Measurements from ENCODE around the gene COX20. TPM values are rescaled to one million over a fixed set of nuclear protein-coding genes. Genes with fewer than 3 reads are reported as not detected.

Gene COX20
- total RNA-seq, 1 donor from 2014 or later = 30.0 TPM

- peaks cover 34% of the 10 kb centered on the region for H3K4me1 Mint-ChIP-seq
- peak within 1 kb of the TSS; percentile 98 for H3K27ac Mint-ChIP-seq
- DNase-seq = peak; percentile 99
- no peaks in the 10 kb centered on the region for H3K9me3 Mint-ChIP-seq
- peak within 1 kb of the TSS; percentile 98 for H3K4me3 Mint-ChIP-seq
- no peaks in the 10 kb centered on the region for H3K27me3 Mint-ChIP-seq
- H3K36me3 Mint-ChIP-seq (ENCODE audit: low read depth) = peaks cover 39% of the 10 kb centered on the region
- intact Hi-C loops (cut with micrococcal nuclease) = loop anchor here (1.0 to 5.0 kb wide), 5 partner anchors 54 to 1088 kb away; partner anchors contain the start of gene ADSS2
Observed at GRCh38 chr1:244864253-244865027, 29.0 kb downstream of the COX20 start, which contains the start of gene HNRNPU. TSS of gene HNRNPU (minus strand) at chr1:244864543. CDS start at chr1:244864307, 236 bp downstream.

DNA sequence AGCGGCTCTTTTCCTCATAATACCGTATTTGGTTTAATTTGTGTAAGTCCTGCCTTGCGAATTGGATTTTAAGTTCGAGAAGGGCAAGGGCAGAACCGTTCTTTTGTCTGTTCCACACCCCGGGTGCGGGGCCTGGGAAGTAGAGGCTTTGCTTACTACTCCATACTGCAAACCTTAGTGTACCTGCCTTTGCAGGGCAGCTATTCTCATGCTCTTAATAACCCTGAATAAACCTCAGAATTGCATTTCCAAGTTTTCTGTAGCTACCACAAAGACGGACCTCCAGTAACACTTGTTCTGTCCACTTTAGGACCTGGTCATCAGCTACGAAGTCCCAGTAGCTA lies 29.5 kb downstream of the COX20 start:
- peaks cover 33% of the 10 kb centered on the region for H3K4me1 Mint-ChIP-seq
- H3K4me3 Mint-ChIP-seq = peak overlapping the region; percentile 98
- no peak for DNase-seq
- no peaks in the 10 kb centered on the region for H3K9me3 Mint-ChIP-seq
- H3K36me3 Mint-ChIP-seq (ENCODE audit: low read depth) = peaks cover 34% of the 10 kb centered on the region
- intact Hi-C loops (cut with micrococcal nuclease) = loop anchor here (2.0 kb wide), 2 partner anchors 178 to 414 kb away; partner anchors contain the start of gene ADSS2
- no peaks in the 10 kb centered on the region for H3K27me3 Mint-ChIP-seq
- H3K27ac Mint-ChIP-seq = peak overlapping the region; percentile 98

- Mint-ChIP-seq H3K36me3 (ENCODE audit: low read depth) (peaks cover 26% of the 10 kb centered on the region), H3K27me3 (no peaks in the 10 kb centered on the region), H3K4me1 (peaks cover 25% of the 10 kb centered on the region), H3K9me3 (no peaks in the 10 kb centered on the region), H3K27ac (no peak overlapping the region), H3K4me3 (no peak overlapping the region)
- intact Hi-C loops (cut with micrococcal nuclease) = loop anchor here (2.0 kb wide), 2 partner anchors 177 to 415 kb away; partner anchors contain the start of gene ADSS2
- no peak for DNase-seq
Observed at GRCh38 chr1:244865820-244866219, 30.4 kb downstream of the COX20 start.

GRCh38 chr1:244866355-244866754 lies 30.9 kb downstream of the COX20 start:
- DNase-seq = no peak
- H3K27ac Mint-ChIP-seq = no peak overlapping the region
- H3K4me1 Mint-ChIP-seq = peaks cover 20% of the 10 kb centered on the region
- intact Hi-C loops (cut with micrococcal nuclease) = no loop called here
- H3K27me3 Mint-ChIP-seq = no peaks in the 10 kb centered on the region
- no peak overlapping the region for H3K4me3 Mint-ChIP-seq
- peaks cover 21% of the 10 kb centered on the region for H3K36me3 Mint-ChIP-seq (ENCODE audit: low read depth)
- no peaks in the 10 kb centered on the region for H3K9me3 Mint-ChIP-seq

- intact Hi-C loops (cut with micrococcal nuclease) = no loop called here
- DNase-seq = no peak
- Mint-ChIP-seq H3K4me3 (no peak overlapping the region), H3K27ac (no peak overlapping the region), H3K9me3 (no peaks in the 10 kb centered on the region), H3K27me3 (no peaks in the 10 kb centered on the region), H3K36me3 (ENCODE audit: low read depth) (peaks cover 7% of the 10 kb centered on the region), H3K4me1 (peaks cover 16% of the 10 kb centered on the region)
Observed at GRCh38 chr1:244868484-244869363, 33.3 kb downstream of the COX20 start.

DNA sequence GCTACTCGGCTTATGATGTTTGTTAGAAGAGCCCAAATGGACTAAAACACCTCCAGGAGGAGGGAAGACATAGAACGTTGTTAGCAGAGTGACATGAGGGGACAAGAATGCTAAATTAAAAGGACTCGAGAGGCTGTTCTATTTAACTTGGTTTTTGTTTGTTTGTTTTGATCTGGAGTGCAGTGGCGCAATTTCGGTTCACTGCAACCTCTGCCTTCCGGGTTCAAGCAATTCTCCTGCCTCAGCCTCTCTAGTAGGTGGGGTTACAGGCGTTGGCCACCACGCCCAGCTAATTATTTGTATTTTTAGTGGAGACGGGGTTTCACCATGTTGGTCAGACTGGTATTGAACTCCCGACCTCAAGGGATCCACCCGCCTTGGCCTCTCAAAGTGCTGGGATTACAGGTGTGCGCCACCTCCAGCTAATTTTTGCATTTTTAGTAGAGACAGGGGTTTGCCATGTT lies 33.9 kb downstream of the COX20 start:
- DNase-seq = no peak
- Mint-ChIP-seq H3K4me1 (peaks cover 16% of the 10 kb centered on the region), H3K36me3 (ENCODE audit: low read depth) (no peaks in the 10 kb centered on the region), H3K27me3 (no peaks in the 10 kb centered on the region), H3K27ac (no peak overlapping the region), H3K9me3 (no peaks in the 10 kb centered on the region), H3K4me3 (no peak overlapping the region)
- intact Hi-C loops (cut with micrococcal nuclease) = no loop called here

- no peak for DNase-seq
- no peak overlapping the region for H3K27ac Mint-ChIP-seq
- no peak overlapping the region for H3K4me3 Mint-ChIP-seq
- H3K27me3 Mint-ChIP-seq = no peaks in the 10 kb centered on the region
- H3K9me3 Mint-ChIP-seq = no peaks in the 10 kb centered on the region
- no peaks in the 10 kb centered on the region for H3K36me3 Mint-ChIP-seq (ENCODE audit: low read depth)
- intact Hi-C loops (cut with micrococcal nuclease) = no loop called here
- H3K4me1 Mint-ChIP-seq = peaks cover 12% of the 10 kb centered on the region
Observed at GRCh38 chr1:244869950-244870349, 34.5 kb downstream of the COX20 start.

DNA sequence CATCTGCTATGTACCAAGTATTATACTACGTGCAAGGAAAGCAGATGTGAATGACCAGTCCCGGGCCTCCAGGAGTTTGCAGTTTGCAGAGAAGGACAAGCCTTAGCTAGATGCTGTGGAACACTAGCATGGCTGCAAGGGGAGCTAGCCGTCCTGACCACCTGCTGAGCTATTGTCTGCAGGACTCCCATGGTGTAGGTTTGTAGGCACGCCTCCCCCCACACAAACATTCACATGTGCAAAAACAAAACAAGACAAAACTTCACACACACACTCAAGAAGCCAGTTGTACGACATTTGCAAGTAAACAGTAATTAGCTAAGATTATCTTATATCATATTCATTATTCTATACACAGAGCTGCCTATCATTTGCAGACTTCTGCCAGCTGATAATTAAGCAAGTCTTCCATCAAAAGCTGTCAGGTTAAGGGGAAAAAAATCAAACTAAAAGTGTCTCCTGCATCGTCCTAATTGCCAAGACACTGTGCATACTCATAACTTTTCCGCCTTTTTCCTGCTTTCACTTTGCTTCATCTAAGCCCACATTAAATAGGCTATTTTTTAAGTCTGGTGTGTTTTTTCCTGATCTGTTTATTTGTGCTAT lies 39.6 kb downstream of the COX20 start:
- intact Hi-C loops (cut with micrococcal nuclease) = no loop called here
- Mint-ChIP-seq H3K27me3 (peaks cover 3% of the 10 kb centered on the region), H3K9me3 (no peaks in the 10 kb centered on the region), H3K4me1 (no peaks in the 10 kb centered on the region), H3K4me3 (no peak overlapping the region), H3K27ac (no peak overlapping the region), H3K36me3 (ENCODE audit: low read depth) (no peaks in the 10 kb centered on the region)
- no peak for DNase-seq

- H3K4me1 Mint-ChIP-seq = no peaks in the 10 kb centered on the region
- H3K9me3 Mint-ChIP-seq = no peaks in the 10 kb centered on the region
Observed at GRCh38 chr1:244876228-244876910, 40.9 kb downstream of the COX20 start.

DNA sequence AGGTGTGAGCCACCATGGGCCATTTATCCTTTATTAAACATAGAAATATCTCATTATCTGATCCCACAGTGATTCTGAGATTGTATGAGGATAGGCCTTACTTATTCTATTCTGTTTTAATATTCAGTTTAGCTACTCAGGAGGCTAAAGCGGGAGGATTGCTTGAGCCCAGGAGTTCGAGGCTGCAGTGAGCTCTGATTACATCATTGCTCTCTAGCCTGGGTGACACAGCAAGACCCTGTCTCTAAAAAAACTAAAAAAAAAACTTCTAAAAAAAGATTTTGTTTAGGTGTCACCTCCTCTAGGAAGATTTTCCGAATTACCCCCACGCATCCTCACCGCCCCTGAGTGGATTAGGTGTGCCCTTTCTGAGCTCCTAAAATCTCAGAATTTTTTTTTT lies 43.2 kb downstream of the COX20 start:
- no peak overlapping the region for H3K4me3 Mint-ChIP-seq
- intact Hi-C loops (cut with micrococcal nuclease) = no loop called here
- H3K36me3 Mint-ChIP-seq (ENCODE audit: low read depth) = no peaks in the 10 kb centered on the region
- DNase-seq = no peak
- H3K9me3 Mint-ChIP-seq = no peaks in the 10 kb centered on the region
- no peak overlapping the region for H3K27ac Mint-ChIP-seq
- H3K4me1 Mint-ChIP-seq = no peaks in the 10 kb centered on the region
- H3K27me3 Mint-ChIP-seq = peaks cover 3% of the 10 kb centered on the region

More at GRCh38 chr1:244876228-244876910, 40.9 kb downstream of the COX20 start:
- no peak overlapping the region for H3K27ac Mint-ChIP-seq
- H3K27me3 Mint-ChIP-seq = peaks cover 3% of the 10 kb centered on the region
- intact Hi-C loops (cut with micrococcal nuclease) = no loop called here
- H3K36me3 Mint-ChIP-seq (ENCODE audit: low read depth) = no peaks in the 10 kb centered on the region
- no peak overlapping the region for H3K4me3 Mint-ChIP-seq
- no peak for DNase-seq

- no peak overlapping the region for H3K27ac Mint-ChIP-seq
- no peak overlapping the region for H3K4me3 Mint-ChIP-seq
- peaks cover 8% of the 10 kb centered on the region for H3K27me3 Mint-ChIP-seq
- H3K9me3 Mint-ChIP-seq = no peaks in the 10 kb centered on the region
- no peaks in the 10 kb centered on the region for H3K36me3 Mint-ChIP-seq (ENCODE audit: low read depth)
- intact Hi-C loops (cut with micrococcal nuclease) = no loop called here
- H3K4me1 Mint-ChIP-seq = no peaks in the 10 kb centered on the region
- no peak for DNase-seq
Observed at GRCh38 chr1:244881552-244882280, 46.3 kb downstream of the COX20 start.

GRCh38 chr1:244887281-244887680 lies 51.8 kb downstream of the COX20 start:
- no peaks in the 10 kb centered on the region for H3K36me3 Mint-ChIP-seq (ENCODE audit: low read depth)
- no peaks in the 10 kb centered on the region for H3K9me3 Mint-ChIP-seq
- no peaks in the 10 kb centered on the region for H3K4me1 Mint-ChIP-seq
- intact Hi-C loops (cut with micrococcal nuclease) = no loop called here
- H3K27ac Mint-ChIP-seq = no peak overlapping the region
- DNase-seq = no peak
- no peak overlapping the region for H3K4me3 Mint-ChIP-seq
- peaks cover 5% of the 10 kb centered on the region for H3K27me3 Mint-ChIP-seq

DNA sequence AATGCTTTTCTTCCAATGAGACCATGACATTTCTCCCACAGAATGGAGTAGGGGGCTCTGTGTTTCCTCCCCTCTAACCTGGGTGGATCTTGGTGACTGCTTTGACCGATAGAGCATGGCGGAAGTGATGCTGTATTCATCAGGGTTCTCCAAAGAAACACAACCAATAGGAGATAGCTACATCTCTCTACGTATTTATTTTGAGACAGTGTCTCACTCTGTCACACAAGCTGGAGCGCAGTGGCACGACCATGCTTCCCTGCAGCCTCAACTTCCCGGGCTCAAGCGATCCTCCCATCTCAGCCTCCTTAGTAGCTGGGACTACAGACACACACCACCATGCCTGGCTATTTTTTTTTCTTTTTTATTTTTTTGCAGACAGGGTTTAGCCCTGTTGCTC lies 58.4 kb downstream of the COX20 start:
- intact Hi-C loops (cut with micrococcal nuclease) = no loop called here
- Mint-ChIP-seq H3K27ac (no peak overlapping the region), H3K36me3 (ENCODE audit: low read depth) (no peaks in the 10 kb centered on the region), H3K4me3 (no peak overlapping the region), H3K4me1 (no peaks in the 10 kb centered on the region), H3K27me3 (no peaks in the 10 kb centered on the region), H3K9me3 (no peaks in the 10 kb centered on the region)
- DNase-seq = no peak
